Adrenal gland (tissue), 12 donors: ENCODE results near the gene FAM89A. TPM values are rescaled to one million over a fixed set of nuclear protein-coding genes. Genes with fewer than 3 reads are reported as not detected.
"Not testable (repeated sequence)": the region's sequence is repeated elsewhere in the genome, so short reads cannot be mapped to it uniquely, and the experiment has no call there.

Source experiments
- DNase-seq, 7 donors: peaks; one replicate each; pipeline ENCODE4 v3.0.0-alpha.2; 2019 to 2020
- H3K27ac ChIP-seq, 5 donors: fragments of 200-600 bp; sonication (generic) in 4 of 5; 1 replicate in 3 of 5; 2 replicates in 2 of 5; pipeline versions ENCODE4 v1.5.1 to v1.8.0; 2016 to 2020; ENCODE audit warnings: mild to moderate bottlenecking in 1 of 5
- H3K27me3 ChIP-seq: fragments of 200-600 bp; 2 replicates; pipeline ENCODE4 v1.8.0; 2021
- H3K36me3 ChIP-seq, 2 donors: fragments of 200-600 bp; replicated peaks in 1 of 2; 1 replicate in 1 of 2; 2 replicates in 1 of 2; pipeline versions ENCODE4 v1.5.1 to v1.8.0; 2018 to 2022
- H3K4me1 ChIP-seq, 2 donors: fragments of 200-600 bp; replicated peaks in 1 of 2; 1 replicate in 1 of 2; 2 replicates in 1 of 2; pipeline versions ENCODE4 v1.5.1 to v1.8.0; 2018 to 2021
- H3K4me3 ChIP-seq, 4 donors: fragments of 200-600 bp; sonication (generic) in 3 of 4; one replicate each; pipeline ENCODE4 v1.5.1; 2016 to 2018
- H3K9me3 ChIP-seq, 3 donors: fragments of 200-600 bp; sonication (generic) in 1 of 3; replicated peaks in 1 of 3; 1 replicate in 2 of 3; 2 replicates in 1 of 3; pipeline versions ENCODE4 v1.5.1 to v1.8.0; 2016 to 2021
- CTCF ChIP-seq, 6 experiments: fragments of 450-650 bp in 4 of 6; fragments of 200-600 bp in 2 of 6; sonication (generic) in 1 of 6; IDR thresholded peaks; 1 replicate in 5 of 6; 2 replicates in 1 of 6; pipeline versions ENCODE4 v1.5.1 to v1.8.0; 2016 to 2021; ENCODE audit warnings: antibody characterized with exemption in 6 of 6, mild to moderate bottlenecking in 2 of 6, moderate library complexity in 1 of 6
- POLR2A ChIP-seq, 2 donors: fragments of 450-650 bp; IDR thresholded peaks; one replicate each; pipeline ENCODE4 v1.6.1; 2017; ENCODE audit warnings: antibody characterized with exemption in 2 of 2, mild to moderate bottlenecking in 2 of 2, moderate library complexity in 1 of 2
- WGBS, 4 donors: extraction: QIAGEN DNeasy Blood & Tissue Kit in 2 of 4; methylation state at CpG; one replicate each; pipeline versions ENCODE4 v1.1.5 to v1.1.7; 2013 to 2017; 5-methylcytosine and 5-hydroxymethylcytosine counted together
- intact Hi-C, 2 donors: fragments of 100-400 bp; cut with DNase I; formaldehyde crosslinking; loops; one replicate each; pipeline versions ENCODE4 v1.14.1 to v1.15.0; 2022 to 2023
- polyA plus RNA-seq, 3 donors: library from polyadenylated mRNA; stranded (reverse); fragments of 200-250 nt in 2 of 3; fragments of 350-450 nt in 1 of 3; fragmentation: Illumina TruSeq in 1 of 3; extraction: RNeasy Lipid Tissue Mini Kit (QIAGEN cat#74804) in 1 of 3; gene quantifications; one replicate each; pipeline ENCODE4 v1.2.3, GENCODE V29; 2013 to 2014
- total RNA-seq, 9 donors: library from RNA; depleted of rRNA in 4 of 9; stranded (reverse); fragments of >200 nt in 4 of 9; fragments of 120-200 nt in 1 of 9; fragmentation: NEBNext Ultra II Directional in 1 of 9; extraction: Animal tissue kit (Norgen Biotek cat#: 25700) in 1 of 9; gene quantifications; one replicate each; pipeline versions ENCODE4 v1.1.0 to v1.2.4, GENCODE V29; 2013 to 2023
- donor health status: healthy with polysubstance abuse.
- donor health status: Bipolar disorder and iron deficiency.
- donor health status: DM: yes; HTN: yes; CAD: no.
- donor health status: DM: no; HTN: no; CAD: no.
- donor health status: DM: no; HTN: no; CAD: no.
- donor health status: DM: yes; HTN: yes; CAD: no.

The FAM89A gene
- total and polyA plus RNA-seq, 12 donors: 11.3 to 59.4 (median 33.0) TPM

GRCh38 chr1:230986976-230987375 lies 53.1 kb downstream of the FAM89A start:
- Histone ChIP-seq H3K4me3 (no peak overlapping the region), H3K27ac (peak overlapping the region in 2 of 5 donors; percentile 13 to 42), H3K36me3 (peaks cover 0 to 16% of the 10 kb centered on the region in 2 donors), H3K9me3 (no peaks in the 10 kb centered on the region), H3K27me3 (no peaks in the 10 kb centered on the region), H3K4me1 (peaks cover 0 to 9% of the 10 kb centered on the region in 2 donors)
- TF ChIP-seq POLR2A (IDR thresholded peaks at IDR 0.05): no peak
- TF ChIP-seq CTCF (IDR thresholded peaks at IDR 0.05): no peak
- peak in 6 of 7 donors; percentile 26 to 70 (median 58) for DNase-seq
- intact Hi-C loops: no loop called here
- WGBS, 4 donors: 50 to 63% (median 55%) methylated on average over 7 of the region's 7 CpGs

GRCh38 chr1:230985711-230986110 lies 54.3 kb downstream of the FAM89A start:
- no peak overlapping the region for H3K27ac ChIP-seq
- no peak for DNase-seq
- peaks cover 0 to 10% of the 10 kb centered on the region in 2 donors for H3K4me1 ChIP-seq
- intact Hi-C loops: no loop called here
- peaks cover 0 to 15% of the 10 kb centered on the region in 2 donors for H3K36me3 ChIP-seq
- 91 to 99% (median 97%) methylated on average over 6 of the region's 6 CpGs for WGBS, 4 donors
- no peak for TF ChIP-seq CTCF (IDR thresholded peaks at IDR 0.05)
- TF ChIP-seq POLR2A (IDR thresholded peaks at IDR 0.05): no peak
- H3K4me3 ChIP-seq: no peak overlapping the region
- no peaks in the 10 kb centered on the region for H3K27me3 ChIP-seq
- H3K9me3 ChIP-seq: no peaks in the 10 kb centered on the region

- 78 to 84% (median 80%) methylated on average over 10 of the region's 10 CpGs for WGBS, 4 donors
- H3K4me1 ChIP-seq: peaks cover 3 to 19% of the 10 kb centered on the region in 2 donors
Measured at GRCh38 chr1:230984622-230985515, 55.2 kb downstream of the FAM89A start.

GRCh38 chr1:230983811-230984210 lies 56.2 kb downstream of the FAM89A start:
- H3K4me3 ChIP-seq: no peak overlapping the region
- no peak for TF ChIP-seq CTCF (IDR thresholded peaks at IDR 0.05)
- TF ChIP-seq POLR2A (IDR thresholded peaks at IDR 0.05): no peak
- H3K27ac ChIP-seq: no peak overlapping the region
- WGBS, 4 donors: 90 to 95% (median 92%) methylated on average over 5 of the region's 5 CpGs
- H3K27me3 ChIP-seq: no peaks in the 10 kb centered on the region
- peaks cover 8 to 25% of the 10 kb centered on the region in 2 donors for H3K4me1 ChIP-seq
- no peaks in the 10 kb centered on the region for H3K9me3 ChIP-seq
- peaks cover 0 to 4% of the 10 kb centered on the region in 2 donors for H3K36me3 ChIP-seq
- intact Hi-C loops: no loop called here
- no peak for DNase-seq

More at GRCh38 chr1:230984622-230985515, 55.2 kb downstream of the FAM89A start:
- H3K4me3 ChIP-seq, H3K36me3 ChIP-seq, DNase-seq, H3K27me3 ChIP-seq, H3K27ac ChIP-seq, intact Hi-C loops, H3K9me3 ChIP-seq: not testable (repeated sequence)
